MCF 10A (cell line): ENCODE results near the gene BMPR1B. TPM values are rescaled to one million over a fixed set of nuclear protein-coding genes. Genes with fewer than 3 reads are reported as not detected.
A peak's percentile ranks its signal among the peaks of the same experiment; 100 is the strongest.

ENCODE experiments used
- BruUV-seq: library from RNA; stranded (reverse); fragments of 400-500 nt; replicated peaks from 2 replicates; lab custom pipeline; 2021; lab: Mats Ljungman, UMichigan
- CTCF ChIA-PET: fragments of 300-600 bp; sonication (Branson Sonifier 250); formaldehyde crosslinking; extraction: SDS; loops from one replicate; lab custom pipeline; 2021; ENCODE audit warnings: antibody characterized with exemption, inconsistent platforms; lab: Yijun Ruan, JAX
- POLR2A ChIA-PET: fragments of 300-600, 350-650 bp; sonication (Branson Sonifier 250); formaldehyde crosslinking; extraction: SDS; loops from one replicate; lab custom pipeline; 2020; ENCODE audit warnings: antibody characterized with exemption, inconsistent platforms; lab: Yijun Ruan, JAX
- DNase-seq: peaks from one replicate; pipeline ENCODE4 v3.0.0-alpha.2; 2018; ENCODE audit not compliant: unreplicated experiment
- H3K27ac Mint-ChIP-seq: one replicate; pipeline ENCODE4 v1.8.0; 2022; ENCODE audit warnings: mild to moderate bottlenecking, low read depth, mixed read lengths; ENCODE audit not compliant: unreplicated experiment
- H3K27me3 Mint-ChIP-seq: one replicate; pipeline ENCODE4 v1.8.0; 2022; ENCODE audit warnings: mixed read lengths; ENCODE audit not compliant: insufficient read depth, unreplicated experiment
- H3K36me3 Mint-ChIP-seq: one replicate; pipeline ENCODE4 v1.8.0; 2022; ENCODE audit warnings: mild to moderate bottlenecking, moderate library complexity, mixed read lengths; ENCODE audit not compliant: insufficient read depth, unreplicated experiment
- H3K4me1 Mint-ChIP-seq: one replicate; pipeline ENCODE4 v1.8.0; 2022; ENCODE audit warnings: mixed read lengths; ENCODE audit not compliant: insufficient read depth, unreplicated experiment
- H3K4me3 Mint-ChIP-seq: one replicate; pipeline ENCODE4 v1.8.0; 2022; ENCODE audit warnings: mild to moderate bottlenecking, moderate library complexity, mixed read lengths; ENCODE audit not compliant: unreplicated experiment
- H3K9me3 Mint-ChIP-seq: one replicate; pipeline ENCODE4 v1.8.0; 2022; ENCODE audit warnings: mixed read lengths; ENCODE audit not compliant: unreplicated experiment
- CTCF ChIP-seq: fragments of 200-600 bp; IDR thresholded peaks from one replicate; pipeline ENCODE4 v1.8.0; 2022; ENCODE audit warnings: antibody characterized with exemption, mild to moderate bottlenecking; ENCODE audit not compliant: unreplicated experiment
- intact Hi-C: fragments of 100-400 bp; cut with micrococcal nuclease; formaldehyde crosslinking; loops from 2 replicates; pipeline ENCODE4 v1.14.1; 2022
- total RNA-seq: library from RNA; stranded (reverse); gene quantifications from 2 replicates; pipeline ENCODE4 v1.2.3, GENCODE V29; 2022

The BMPR1B gene
- total RNA-seq, 1 experiment from 2014 or later = 18.8 TPM

GRCh38 chr4:94882756-94883155 is 125.0 kb downstream of the BMPR1B start:
- Mint-ChIP-seq H3K27me3 (no peaks in the 10 kb centered on the region), H3K27ac (peak overlapping the region; percentile 6), H3K4me1 (peaks cover 19% of the 10 kb centered on the region), H3K36me3 (peaks cover 5% of the 10 kb centered on the region), H3K9me3 (peaks cover 8% of the 10 kb centered on the region), H3K4me3 (no peak overlapping the region)
- no peak for TF ChIP-seq CTCF
- intact Hi-C loops = no loop called here
- POLR2A ChIA-PET = interaction anchor here (1.1 to 1.3 kb wide), 4 partner anchors 18 to 125 kb away, joined by 3 to 6 read pairs (median 4); partner anchors contain the start of gene BMPR1B
- no TSS peak for BruUV-seq
- CTCF ChIA-PET = interaction anchor here (1.0 to 1.1 kb wide), 2 partner anchors 10 to 14 kb away, joined by 4 to 5 read pairs; no protein-coding TSS in a partner anchor
- peak; percentile 8 for DNase-seq

GRCh38 chr4:94887027-94887426 is 129.3 kb downstream of the BMPR1B start:
- intact Hi-C loops = no loop called here
- peak overlapping the region; percentile 57 for H3K27ac Mint-ChIP-seq
- POLR2A ChIA-PET = no interaction called here
- no peak for TF ChIP-seq CTCF
- peaks cover 7% of the 10 kb centered on the region for H3K36me3 Mint-ChIP-seq
- H3K4me3 Mint-ChIP-seq = no peak overlapping the region
- H3K4me1 Mint-ChIP-seq = peaks cover 21% of the 10 kb centered on the region
- peaks cover 8% of the 10 kb centered on the region for H3K9me3 Mint-ChIP-seq
- H3K27me3 Mint-ChIP-seq = no peaks in the 10 kb centered on the region
- no TSS peak for BruUV-seq
- DNase-seq = no peak
- CTCF ChIA-PET = no interaction called here

- Mint-ChIP-seq H3K36me3 (peaks cover 7% of the 10 kb centered on the region), H3K4me1 (peaks cover 10% of the 10 kb centered on the region), H3K4me3 (peak overlapping the region; percentile 34), H3K27ac (peak overlapping the region; percentile 49), H3K9me3 (peaks cover 8% of the 10 kb centered on the region), H3K27me3 (no peaks in the 10 kb centered on the region)
- ChIA-PET POLR2A (interaction anchor here (0.5 to 1.8 kb wide), 15 partner anchors 10 to 435 kb away, joined by 3 to 7 read pairs (median 3); no protein-coding TSS in a partner anchor), CTCF (interaction anchor here (0.7 to 0.8 kb wide), 2 partner anchors 14 to 127 kb away, joined by 3 to 4 read pairs; no protein-coding TSS in a partner anchor)
- no peak for DNase-seq
- TF ChIP-seq CTCF = no peak
- intact Hi-C loops = no loop called here
- no TSS peak for BruUV-seq
Observed at GRCh38 chr4:94889523-94889922, 131.8 kb downstream of the BMPR1B start.

- no TSS peak for BruUV-seq
- H3K4me3 Mint-ChIP-seq = peak overlapping the region; percentile 34
- intact Hi-C loops = no loop called here
Observed at GRCh38 chr4:94889946-94890345, 132.2 kb downstream of the BMPR1B start.

More at GRCh38 chr4:94889946-94890345, 132.2 kb downstream of the BMPR1B start:
- Mint-ChIP-seq H3K4me1 (peaks cover 10% of the 10 kb centered on the region), H3K9me3 (peaks cover 8% of the 10 kb centered on the region), H3K27me3 (no peaks in the 10 kb centered on the region), H3K27ac (peak overlapping the region; percentile 49), H3K36me3 (peaks cover 7% of the 10 kb centered on the region)
- peak; percentile 50 for DNase-seq
- ChIA-PET POLR2A (interaction anchor here (0.5 to 1.8 kb wide), 17 partner anchors 10 to 435 kb away, joined by 3 to 7 read pairs (median 3); no protein-coding TSS in a partner anchor), CTCF (interaction anchor here (0.6 to 1.2 kb wide), 4 partner anchors 13 to 196 kb away, joined by 3 to 4 read pairs (median 3); no protein-coding TSS in a partner anchor)
- no peak for TF ChIP-seq CTCF
